Measurements from ENCODE around the gene MIER1.

The MIER1 gene

GRCh38 chr1:66999640-67000400 is 75.0 kb downstream of the MIER1 start:
- no peak for DNase-seq (ENCODE audit: low read depth in 2 of 2)

GRCh38 chr1:67001682-67002425 is 77.1 kb downstream of the MIER1 start:
- DNase-seq (ENCODE audit: low read depth in 2 of 2): no peak

- no peak for DNase-seq (ENCODE audit: low read depth in 2 of 2)
Observed at GRCh38 chr1:67004176-67004575, 79.4 kb downstream of the MIER1 start.

- no peak for DNase-seq (ENCODE audit: low read depth in 2 of 2)
Observed at GRCh38 chr1:67005068-67005467, 80.3 kb downstream of the MIER1 start.

- no peak for DNase-seq (ENCODE audit: low read depth in 2 of 2)
Observed at GRCh38 chr1:67009792-67010191, 85.0 kb downstream of the MIER1 start.

GRCh38 chr1:67013573-67013972 is 88.8 kb downstream of the MIER1 start:
- DNase-seq (ENCODE audit: low read depth in 2 of 2): no peak

- no peak for DNase-seq (ENCODE audit: low read depth in 2 of 2)
Observed at GRCh38 chr1:67018574-67018973, 93.8 kb downstream of the MIER1 start.

- no peak for DNase-seq (ENCODE audit: low read depth in 2 of 2)
Observed at GRCh38 chr1:67019121-67019520, 94.3 kb downstream of the MIER1 start.

GRCh38 chr1:67019600-67020136 is 94.9 kb downstream of the MIER1 start:
- DNase-seq (ENCODE audit: low read depth in 2 of 2): no peak

- DNase-seq (ENCODE audit: low read depth in 2 of 2): no peak
Observed at GRCh38 chr1:67020304-67020703, 95.5 kb downstream of the MIER1 start.

- DNase-seq (ENCODE audit: low read depth in 2 of 2): no peak
Observed at GRCh38 chr1:67020765-67021164, 96.0 kb downstream of the MIER1 start.

- DNase-seq (ENCODE audit: low read depth in 2 of 2): no peak
Observed at GRCh38 chr1:67029472-67029871, 104.7 kb downstream of the MIER1 start.

GRCh38 chr1:67031121-67031858 is 106.5 kb downstream of the MIER1 start:
- no peak for DNase-seq (ENCODE audit: low read depth in 2 of 2)

GRCh38 chr1:67031859-67032247 is 107.1 kb downstream of the MIER1 start:
- DNase-seq (ENCODE audit: low read depth in 2 of 2): no peak

Data from stimulated activated CD8-positive, alpha-beta memory T cell treated with anti-CD3 and anti-CD28 coated beads, Interleukin-15, amount 100 ng/mL, for 4 hours (primary cell).